ENCODE results near the gene TEX264. TPM values are rescaled to one million over a fixed set of nuclear protein-coding genes. Genes with fewer than 3 reads are reported as not detected.

Gene TEX264
- total RNA-seq, 4 donors from 2014 or later, result 60.9 to 116 (median 88.2) TPM

DNA sequence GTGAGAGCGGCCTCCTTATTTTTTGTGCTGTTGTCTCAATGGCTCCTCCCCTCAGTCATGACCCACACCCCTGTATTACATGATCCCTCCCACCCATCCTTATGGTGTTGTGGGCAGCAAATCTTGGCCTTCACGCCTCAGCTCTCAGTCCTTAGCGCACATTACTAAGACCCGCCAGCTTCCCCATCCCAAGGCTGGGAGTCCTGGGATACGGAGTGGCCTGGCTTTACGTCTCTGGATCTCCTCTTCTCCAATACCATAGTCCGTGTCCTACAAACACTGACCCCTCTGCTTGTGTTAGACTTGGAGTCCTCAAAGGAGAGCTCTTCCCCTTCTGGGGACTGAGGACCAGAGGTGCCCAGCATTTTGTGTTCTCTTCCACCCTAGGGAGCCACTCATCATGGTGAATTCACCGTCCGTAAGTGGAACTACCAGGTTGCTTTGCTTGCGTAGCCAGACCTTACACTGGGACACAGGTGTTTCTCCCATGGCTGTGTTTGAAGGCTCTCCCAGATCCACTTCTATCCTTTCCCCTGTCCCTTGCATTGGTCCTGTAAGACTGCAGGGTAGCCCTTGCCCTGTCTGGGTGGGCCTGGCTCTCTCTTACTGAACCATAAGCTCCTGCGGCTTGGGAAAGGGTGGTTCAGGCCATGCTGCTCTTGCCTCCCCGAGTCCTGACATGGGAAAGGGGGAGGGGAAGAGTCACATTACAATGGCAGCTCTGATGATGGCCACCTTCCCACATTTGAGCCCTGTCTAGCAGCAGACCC, 49.4 kb downstream of the TEX264 start:
- TF ChIP-seq POLR2AphosphoS5 (IDR thresholded peaks at IDR 0.05) (no peak), EP300 (IDR thresholded peaks at IDR 0.05; ENCODE audit: low read depth) (no peak), POLR2A (IDR thresholded peaks at IDR 0.05) (no peak)
- TF ChIP-seq, protein P1, sequence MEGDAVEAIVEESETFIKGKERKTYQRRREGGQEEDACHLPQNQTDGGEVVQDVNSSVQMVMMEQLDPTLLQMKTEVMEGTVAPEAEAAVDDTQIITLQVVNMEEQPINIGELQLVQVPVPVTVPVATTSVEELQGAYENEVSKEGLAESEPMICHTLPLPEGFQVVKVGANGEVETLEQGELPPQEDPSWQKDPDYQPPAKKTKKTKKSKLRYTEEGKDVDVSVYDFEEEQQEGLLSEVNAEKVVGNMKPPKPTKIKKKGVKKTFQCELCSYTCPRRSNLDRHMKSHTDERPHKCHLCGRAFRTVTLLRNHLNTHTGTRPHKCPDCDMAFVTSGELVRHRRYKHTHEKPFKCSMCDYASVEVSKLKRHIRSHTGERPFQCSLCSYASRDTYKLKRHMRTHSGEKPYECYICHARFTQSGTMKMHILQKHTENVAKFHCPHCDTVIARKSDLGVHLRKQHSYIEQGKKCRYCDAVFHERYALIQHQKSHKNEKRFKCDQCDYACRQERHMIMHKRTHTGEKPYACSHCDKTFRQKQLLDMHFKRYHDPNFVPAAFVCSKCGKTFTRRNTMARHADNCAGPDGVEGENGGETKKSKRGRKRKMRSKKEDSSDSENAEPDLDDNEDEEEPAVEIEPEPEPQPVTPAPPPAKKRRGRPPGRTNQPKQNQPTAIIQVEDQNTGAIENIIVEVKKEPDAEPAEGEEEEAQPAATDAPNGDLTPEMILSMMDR (IDR thresholded peaks at IDR 0.05), result no peak
- Histone ChIP-seq H3K27ac (no peak overlapping the region), H3K36me3 (no peaks in the 10 kb centered on the region), H3K4me3 (no peak overlapping the region), H3K9me3 (no peaks in the 10 kb centered on the region), H3K4me1 (no peaks in the 10 kb centered on the region), H3K27me3 (no peaks in the 10 kb centered on the region)
- WGBS, 2 donors (ENCODE audit: low coverage in 1 of 2), result 89 to 91% methylated on average over 3 to 12 of the region's 12 CpGs
- intact Hi-C loops (cut with DNase I; ENCODE audit: low total_unique reads), result no loop called here
- no peak for DNase-seq
- in situ Hi-C loops (cut with MboI; ENCODE audit: low pct_ligation_motif_present in 1 of 4, low pct_unique_long_range_greater_than_20kb in 1 of 4, low sequenced_read_pairs in 3 of 4), result no loop called here

DNA sequence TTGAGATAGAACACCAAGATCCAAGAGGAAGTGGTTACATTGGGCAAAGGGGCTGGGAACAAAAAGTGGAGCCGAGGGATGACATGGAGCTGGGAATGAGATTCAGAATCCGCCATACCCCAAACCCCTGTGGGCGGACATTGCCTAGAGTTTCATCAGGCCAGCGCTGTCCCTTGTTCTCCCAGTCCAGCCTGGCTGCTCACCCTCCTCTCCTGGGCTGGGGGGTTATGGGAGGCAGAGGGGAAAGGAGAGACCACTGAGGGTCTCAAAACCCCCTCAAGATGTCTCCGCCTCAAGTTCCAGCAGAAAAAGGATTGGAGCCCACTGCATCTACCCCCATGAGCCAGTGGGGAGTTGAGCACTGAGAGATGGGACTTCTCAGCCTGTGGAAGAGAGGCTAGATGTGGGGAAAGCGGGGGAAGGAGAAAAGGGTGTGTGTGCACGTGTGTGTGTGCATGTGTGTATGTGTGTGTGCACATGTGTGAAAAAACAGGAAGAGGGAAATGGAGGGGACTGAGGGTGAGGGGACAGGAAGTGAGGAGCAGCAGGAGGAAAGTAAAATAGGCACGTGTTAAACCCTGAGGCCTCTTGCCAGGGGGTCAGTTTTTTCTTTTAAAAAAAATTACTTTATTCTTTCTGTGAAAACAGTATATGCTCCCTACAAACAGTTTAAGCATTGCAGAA, 50.2 kb downstream of the TEX264 start:
- TF ChIP-seq EP300 (IDR thresholded peaks at IDR 0.05; ENCODE audit: low read depth) (no peak), POLR2AphosphoS5 (IDR thresholded peaks at IDR 0.05) (no peak)
- Histone ChIP-seq H3K9me3 (no peaks in the 10 kb centered on the region), H3K4me1 (no peaks in the 10 kb centered on the region), H3K4me3 (no peak overlapping the region), H3K27ac (no peak overlapping the region), H3K36me3 (no peaks in the 10 kb centered on the region), H3K27me3 (no peaks in the 10 kb centered on the region)
- intact Hi-C loops (cut with DNase I; ENCODE audit: low total_unique reads) (no loop called here), in situ Hi-C loops (cut with MboI; ENCODE audit: low pct_ligation_motif_present in 1 of 4, low pct_unique_long_range_greater_than_20kb in 1 of 4, low sequenced_read_pairs in 3 of 4) (no loop called here)
- no peak for DNase-seq
- WGBS, 2 donors (ENCODE audit: low coverage in 1 of 2), result 17 to 74% methylated on average over 3 to 8 of the region's 8 CpGs

DNA sequence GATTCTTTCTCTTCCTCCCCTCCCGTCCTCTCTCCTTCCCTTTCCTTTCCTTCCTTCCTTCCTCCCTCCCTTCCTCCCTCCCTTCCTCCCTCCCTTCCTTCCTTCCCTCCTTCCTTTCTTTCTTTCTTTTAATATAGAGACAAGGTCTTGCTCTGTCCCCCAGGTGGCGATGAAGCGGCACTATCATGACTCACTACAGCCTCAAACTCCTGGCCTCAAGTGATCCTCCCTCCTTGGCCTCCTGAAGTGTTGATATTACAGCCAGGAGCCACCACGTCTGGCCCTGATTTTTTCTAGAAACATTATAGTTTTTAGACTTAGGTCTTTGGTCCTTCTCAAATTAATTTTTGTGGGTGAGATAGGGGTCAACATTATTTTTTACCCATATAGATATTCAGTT, 51.3 kb downstream of the TEX264 start:
- H3K4me1 ChIP-seq, result no peaks in the 10 kb centered on the region
- no peaks in the 10 kb centered on the region for H3K9me3 ChIP-seq
- in situ Hi-C loops (cut with MboI; ENCODE audit: low pct_ligation_motif_present in 1 of 4, low pct_unique_long_range_greater_than_20kb in 1 of 4, low sequenced_read_pairs in 3 of 4) (no loop called here), intact Hi-C loops (cut with DNase I; ENCODE audit: low total_unique reads) (no loop called here)
- no peak for DNase-seq
- H3K36me3 ChIP-seq, result no peaks in the 10 kb centered on the region
- 74% methylated on average over 4 of the region's 4 CpGs; no CpG with 5 or more reads in 1 of the 2 donors for WGBS, 2 donors (ENCODE audit: low coverage in 1 of 2)
- H3K27ac ChIP-seq, result no peak overlapping the region
- TF ChIP-seq EP300 (IDR thresholded peaks at IDR 0.05; ENCODE audit: low read depth) (no peak), POLR2AphosphoS5 (IDR thresholded peaks at IDR 0.05) (no peak), POLR2A (IDR thresholded peaks at IDR 0.05) (no peak)
- TF ChIP-seq, protein P1 (IDR thresholded peaks at IDR 0.05), result no peak
- H3K27me3 ChIP-seq, result no peaks in the 10 kb centered on the region
- H3K4me3 ChIP-seq, result no peak overlapping the region

DNA sequence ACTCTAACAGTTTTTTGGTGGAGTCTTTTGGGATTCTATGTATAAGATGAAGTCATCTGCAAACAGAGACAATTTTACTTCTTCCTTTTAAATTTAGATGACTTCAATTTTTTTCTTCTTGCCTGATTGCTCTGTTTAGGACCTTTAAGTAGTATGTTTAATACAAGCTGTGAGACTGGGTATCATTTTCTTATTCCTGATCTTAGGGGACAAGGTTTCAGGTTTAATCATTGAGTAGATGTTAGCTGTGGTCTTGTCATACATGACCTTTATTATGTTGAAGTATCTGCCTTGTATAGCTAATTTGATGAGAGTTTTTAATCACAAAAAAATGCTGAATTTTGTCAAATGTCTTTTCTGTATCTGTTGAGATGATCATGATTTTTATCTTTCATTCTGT, 56.4 kb downstream of the TEX264 start:
- H3K9me3 ChIP-seq, result no peaks in the 10 kb centered on the region
- H3K27me3 ChIP-seq, result no peaks in the 10 kb centered on the region
- no peak overlapping the region for H3K27ac ChIP-seq
- no peaks in the 10 kb centered on the region for H3K4me1 ChIP-seq
- in situ Hi-C loops (cut with MboI; ENCODE audit: low pct_ligation_motif_present in 1 of 4, low pct_unique_long_range_greater_than_20kb in 1 of 4, low sequenced_read_pairs in 3 of 4), result no loop called here
- TF ChIP-seq, protein P1 (IDR thresholded peaks at IDR 0.05), result no peak
- TF ChIP-seq POLR2AphosphoS5 (IDR thresholded peaks at IDR 0.05) (no peak), POLR2A (IDR thresholded peaks at IDR 0.05) (no peak), EP300 (IDR thresholded peaks at IDR 0.05; ENCODE audit: low read depth) (no peak)
- H3K36me3 ChIP-seq, result no peaks in the 10 kb centered on the region
- DNase-seq, result no peak
- no peak overlapping the region for H3K4me3 ChIP-seq
- intact Hi-C loops (cut with DNase I; ENCODE audit: low total_unique reads), result no loop called here
